ENCODE data around the gene APOBEC3A.
A peak's percentile ranks its signal among the peaks of the same experiment; 100 is the strongest.
"Not testable (repeated sequence)": the region's sequence is repeated elsewhere in the genome, so short reads cannot be mapped to it uniquely, and the experiment has no call there.

Gene APOBEC3A

DNA sequence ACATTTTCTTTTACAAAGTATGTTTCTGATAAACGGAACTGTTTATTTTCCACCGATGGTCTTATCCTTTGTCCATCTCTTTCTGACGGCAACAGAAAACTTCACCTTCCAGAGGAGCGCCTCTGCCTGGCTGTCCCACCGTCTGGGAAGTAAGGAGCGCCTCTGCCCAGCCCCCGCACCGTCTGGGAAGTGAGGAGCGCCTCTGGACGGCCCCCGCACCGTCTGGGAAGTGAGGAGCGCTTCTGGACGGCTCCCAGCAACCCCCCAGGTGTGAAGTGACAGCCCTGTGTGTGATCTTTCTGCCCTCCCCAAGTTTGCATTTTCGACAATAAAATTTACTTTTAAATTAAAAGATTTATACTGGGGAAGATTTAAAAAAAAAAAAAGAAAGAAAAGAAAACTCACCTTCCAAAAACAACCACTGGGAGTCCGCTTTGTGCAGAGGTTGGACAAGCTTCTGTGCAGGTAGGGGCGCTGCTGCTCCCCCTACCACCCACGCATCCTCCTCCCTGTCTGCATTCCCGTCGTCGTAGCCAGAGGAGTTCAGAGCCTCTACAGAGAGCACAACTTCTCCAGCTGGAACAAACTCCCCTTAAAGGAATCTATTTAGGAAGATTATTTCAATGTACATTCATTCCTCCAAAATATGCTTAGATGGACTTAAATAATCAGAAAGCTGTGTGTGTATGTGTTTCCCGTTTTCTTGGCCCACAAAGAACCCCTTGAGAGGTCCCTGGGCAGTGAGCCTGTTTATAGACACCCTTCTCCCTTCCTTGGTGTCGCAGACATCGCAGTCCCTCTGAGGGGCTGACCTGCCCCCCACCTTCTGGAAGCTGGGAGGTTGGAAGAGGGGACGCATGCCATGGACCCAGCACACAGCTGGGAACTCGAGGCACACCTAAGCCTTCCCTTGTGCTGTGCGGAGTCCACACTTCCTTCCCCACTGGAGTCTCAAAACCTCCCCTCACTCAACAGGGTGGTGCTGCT is 23.9 kb downstream of the APOBEC3A start:
- H3K9me3 ChIP-seq (ENCODE audit: severe bottlenecking) = peaks cover 7% of the 10 kb centered on the region
- DNase-seq (ENCODE audit: low spot score) = no peak
- peaks cover 22% of the 10 kb centered on the region for H3K4me1 ChIP-seq (ENCODE audit: insufficient read depth, poor library complexity, severe bottlenecking)
- H3K27me3 ChIP-seq (ENCODE audit: insufficient read depth, poor library complexity, severe bottlenecking) = no peaks in the 10 kb centered on the region
- H3K4me3 ChIP-seq (ENCODE audit: severe bottlenecking) = no peak overlapping the region
- no peak for TF ChIP-seq CTCF (IDR thresholded peaks at IDR 0.05; ENCODE audit: poor library complexity, severe bottlenecking)
- H3K27ac ChIP-seq (ENCODE audit: poor library complexity, severe bottlenecking) = no peak overlapping the region
- ATAC-seq (ENCODE audit: low read depth) = no peak
- H3K36me3 ChIP-seq (ENCODE audit: low read depth) = no peaks in the 10 kb centered on the region

DNA sequence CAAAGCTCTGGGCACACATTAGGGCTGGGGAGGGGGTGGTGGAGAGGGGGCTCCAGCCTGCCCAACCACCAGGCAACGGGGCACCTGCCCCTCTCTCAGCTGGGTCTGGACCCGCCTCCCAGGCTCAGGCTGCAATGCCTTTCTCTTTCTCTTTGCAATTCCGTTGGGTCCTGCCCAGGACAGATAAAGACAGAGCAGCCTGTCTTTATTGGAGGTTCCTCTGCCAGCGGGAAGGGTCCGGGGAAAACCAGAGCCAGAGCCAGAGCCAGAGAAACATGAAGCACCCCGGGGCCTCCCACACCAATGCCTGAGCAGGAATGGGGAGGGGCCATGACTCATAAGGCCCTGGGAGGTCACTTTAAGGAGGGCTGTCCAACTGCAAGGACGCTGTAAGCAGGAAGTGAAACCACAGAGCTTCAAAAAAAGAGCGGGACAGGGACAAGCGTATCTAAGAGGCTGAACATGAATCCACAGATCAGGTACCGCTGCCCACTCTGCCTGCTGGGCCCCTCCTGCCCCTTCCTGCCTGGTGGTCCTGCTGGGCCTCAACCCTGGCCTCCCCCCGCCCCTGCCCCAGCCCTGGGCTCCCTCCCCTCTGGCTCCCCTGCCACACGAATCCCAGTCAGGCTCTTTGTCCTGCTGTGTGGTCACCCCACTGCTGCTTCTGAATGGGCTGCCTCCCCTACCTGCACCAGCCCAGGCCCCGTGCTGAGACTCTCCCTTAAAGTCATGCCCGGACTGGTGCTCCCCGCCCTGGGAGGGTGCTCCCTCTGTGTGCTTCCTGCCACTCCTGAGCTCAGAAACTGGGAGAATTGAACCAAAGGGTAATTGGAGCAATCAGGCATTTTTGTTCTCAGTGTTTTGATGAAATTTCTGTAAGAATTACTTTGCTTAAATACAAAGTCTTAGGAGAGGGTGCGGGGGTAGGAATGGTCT is 24.9 kb downstream of the APOBEC3A start, which contains the start of gene APOBEC3B:
Gene APOBEC3B, plus strand, starts transcription at position 356 of the 936 bp plus-strand sequence. Its CDS starts 107 bp downstream, at position 463.
- Histone ChIP-seq H3K27ac (ENCODE audit: poor library complexity, severe bottlenecking) (peak within 1 kb of the TSS; percentile 23), H3K4me3 (ENCODE audit: severe bottlenecking) (peak within 1 kb of the TSS; percentile 19), H3K9me3 (ENCODE audit: severe bottlenecking) (peaks cover 7% of the 10 kb centered on the region), H3K4me1 (ENCODE audit: insufficient read depth, poor library complexity, severe bottlenecking) (peaks cover 22% of the 10 kb centered on the region), H3K27me3 (ENCODE audit: insufficient read depth, poor library complexity, severe bottlenecking) (no peaks in the 10 kb centered on the region), H3K36me3 (ENCODE audit: low read depth) (no peaks in the 10 kb centered on the region)
- TF ChIP-seq CTCF (IDR thresholded peaks at IDR 0.05; ENCODE audit: poor library complexity, severe bottlenecking) = no peak
- ATAC-seq (ENCODE audit: low read depth) = peak; percentile 88
- peak; percentile 91 for DNase-seq (ENCODE audit: low spot score)

DNA sequence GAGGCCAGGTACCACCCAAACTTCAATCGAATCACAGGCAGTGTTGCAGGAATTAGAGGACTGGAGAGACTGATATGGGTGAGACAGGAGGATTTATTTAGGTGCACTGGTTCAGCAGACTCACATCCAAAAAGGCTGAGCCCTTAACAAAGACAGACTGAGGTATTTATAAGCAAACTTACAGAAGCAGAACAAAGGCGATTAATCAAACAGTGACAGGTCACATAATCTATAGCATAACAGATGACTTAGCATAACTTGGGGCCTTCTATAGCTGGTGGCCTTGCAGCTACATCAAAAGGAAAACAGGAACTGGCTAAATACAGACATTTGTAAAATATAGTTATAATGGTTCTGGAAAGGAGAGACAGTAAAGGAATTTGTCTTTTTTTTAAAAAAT is 26.8 kb downstream of the APOBEC3A start:
- no peak overlapping the region for H3K4me3 ChIP-seq (ENCODE audit: severe bottlenecking)
- peak overlapping the region; percentile 26 for H3K27ac ChIP-seq (ENCODE audit: poor library complexity, severe bottlenecking)
- H3K36me3 ChIP-seq (ENCODE audit: low read depth) = no peaks in the 10 kb centered on the region
- TF ChIP-seq CTCF (IDR thresholded peaks at IDR 0.05; ENCODE audit: poor library complexity, severe bottlenecking) = no peak
- peaks cover 7% of the 10 kb centered on the region for H3K9me3 ChIP-seq (ENCODE audit: severe bottlenecking)
- ATAC-seq (ENCODE audit: low read depth) = no peak
- no peaks in the 10 kb centered on the region for H3K27me3 ChIP-seq (ENCODE audit: insufficient read depth, poor library complexity, severe bottlenecking)
- H3K4me1 ChIP-seq (ENCODE audit: insufficient read depth, poor library complexity, severe bottlenecking) = peaks cover 22% of the 10 kb centered on the region
- DNase-seq (ENCODE audit: low spot score) = no peak

DNA sequence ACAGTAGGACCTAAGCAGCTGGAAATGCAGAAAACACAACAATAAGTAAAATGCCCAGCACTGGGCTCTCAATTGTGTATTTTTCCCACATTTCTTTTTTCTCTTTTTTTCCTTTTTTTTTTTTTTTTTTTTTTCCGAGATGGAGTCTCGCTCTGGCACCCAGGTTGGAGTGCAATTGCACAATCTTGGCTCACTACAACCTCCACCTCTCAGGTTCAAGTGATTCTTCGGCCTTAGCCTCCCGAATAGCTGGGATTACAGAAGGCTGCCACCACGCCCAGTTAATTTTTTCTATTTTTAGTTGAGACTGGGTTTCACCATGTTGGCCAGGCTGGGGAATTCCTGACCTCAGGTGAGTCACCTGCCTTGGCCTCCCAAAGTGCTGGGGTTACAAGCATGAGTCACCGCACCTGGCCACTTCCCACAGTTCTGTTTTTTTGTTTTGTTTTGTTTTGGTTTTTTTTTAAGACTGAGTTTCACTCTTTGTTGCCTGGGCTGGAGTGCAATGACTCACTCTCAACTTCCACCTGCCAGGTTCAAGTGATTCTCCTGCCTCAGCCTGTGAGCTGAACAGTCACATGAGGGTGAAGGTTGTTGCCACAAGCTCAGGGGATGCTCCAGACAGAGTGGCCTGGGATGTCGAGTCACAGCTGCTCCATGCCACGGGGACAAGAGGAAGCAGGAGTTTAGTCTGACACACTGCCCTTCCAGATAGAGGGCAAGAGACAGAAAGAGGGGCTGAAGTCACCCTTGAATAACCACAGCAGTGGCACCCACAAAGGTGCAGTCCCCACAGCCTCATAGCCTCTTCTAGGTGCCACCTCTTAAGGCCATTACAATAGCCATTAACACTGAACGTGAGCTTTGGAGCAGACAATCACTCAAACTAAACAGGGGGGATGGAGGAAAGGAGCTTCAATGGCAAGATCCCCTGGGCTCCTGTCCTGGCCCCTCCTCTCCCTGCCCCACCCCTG is 27.7 kb downstream of the APOBEC3A start:
- peak; percentile 74 for ATAC-seq (ENCODE audit: low read depth)
- DNase-seq (ENCODE audit: low spot score) = peak; percentile 93
- not testable (repeated sequence) for H3K27me3 ChIP-seq (ENCODE audit: insufficient read depth, poor library complexity, severe bottlenecking); H3K36me3 ChIP-seq (ENCODE audit: low read depth); H3K4me3 ChIP-seq (ENCODE audit: severe bottlenecking); H3K9me3 ChIP-seq (ENCODE audit: severe bottlenecking)
- H3K27ac ChIP-seq (ENCODE audit: poor library complexity, severe bottlenecking) = peak overlapping the region; percentile 26
- H3K4me1 ChIP-seq (ENCODE audit: insufficient read depth, poor library complexity, severe bottlenecking) = peaks cover 22% of the 10 kb centered on the region

All from RWPE2 (cell line).